GM20000 (cell line): ENCODE measurements around the gene TOMM7.

ENCODE experiments used
- DNase-seq: peaks from one replicate; pipeline ENCODE4 v3.0.0; 2012; ENCODE audit warnings: low spot score
- TF ChIP-seq, protein P1 (sequence below): IDR thresholded peaks from 2 replicates; pipeline ENCODE4 v1.5.1; 2012; ENCODE audit warnings: mild to moderate bottlenecking, control low read depth; ENCODE audit errors: extremely low read depth, missing control alignments

TOMM7 gene

DNA sequence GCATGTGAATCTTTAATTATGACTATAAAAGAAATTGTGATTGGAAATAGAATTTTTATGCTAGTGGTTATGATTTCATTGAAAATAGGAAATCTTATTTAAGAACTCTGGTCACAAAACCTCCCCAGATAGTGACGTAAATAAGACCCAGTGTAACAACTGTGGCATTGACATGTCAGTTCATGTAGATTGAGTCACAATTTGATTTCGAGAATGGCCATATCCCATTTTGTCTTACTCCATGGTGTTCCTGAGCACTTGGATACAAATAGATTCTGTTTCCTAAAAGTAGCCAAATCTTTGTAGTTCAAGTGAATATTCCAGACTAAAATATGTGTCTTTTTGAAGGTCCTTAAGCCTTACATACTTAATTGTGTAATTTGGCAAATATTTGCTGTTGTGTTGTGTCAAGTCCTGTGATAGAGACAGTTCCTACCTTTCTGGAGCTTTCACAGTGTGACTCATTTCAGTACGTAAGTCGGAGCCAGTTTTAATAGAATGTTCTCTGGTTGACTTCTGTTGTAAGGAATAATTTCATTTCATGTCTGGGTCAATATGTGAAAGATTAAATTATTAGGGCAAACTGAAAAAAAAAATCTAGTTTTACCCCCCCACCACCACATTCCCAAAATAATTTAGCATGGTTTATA lies 37.1 kb upstream of the TOMM7 start:
- TF ChIP-seq, protein P1, sequence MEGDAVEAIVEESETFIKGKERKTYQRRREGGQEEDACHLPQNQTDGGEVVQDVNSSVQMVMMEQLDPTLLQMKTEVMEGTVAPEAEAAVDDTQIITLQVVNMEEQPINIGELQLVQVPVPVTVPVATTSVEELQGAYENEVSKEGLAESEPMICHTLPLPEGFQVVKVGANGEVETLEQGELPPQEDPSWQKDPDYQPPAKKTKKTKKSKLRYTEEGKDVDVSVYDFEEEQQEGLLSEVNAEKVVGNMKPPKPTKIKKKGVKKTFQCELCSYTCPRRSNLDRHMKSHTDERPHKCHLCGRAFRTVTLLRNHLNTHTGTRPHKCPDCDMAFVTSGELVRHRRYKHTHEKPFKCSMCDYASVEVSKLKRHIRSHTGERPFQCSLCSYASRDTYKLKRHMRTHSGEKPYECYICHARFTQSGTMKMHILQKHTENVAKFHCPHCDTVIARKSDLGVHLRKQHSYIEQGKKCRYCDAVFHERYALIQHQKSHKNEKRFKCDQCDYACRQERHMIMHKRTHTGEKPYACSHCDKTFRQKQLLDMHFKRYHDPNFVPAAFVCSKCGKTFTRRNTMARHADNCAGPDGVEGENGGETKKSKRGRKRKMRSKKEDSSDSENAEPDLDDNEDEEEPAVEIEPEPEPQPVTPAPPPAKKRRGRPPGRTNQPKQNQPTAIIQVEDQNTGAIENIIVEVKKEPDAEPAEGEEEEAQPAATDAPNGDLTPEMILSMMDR, result no peak
- DNase-seq, result no peak

DNA sequence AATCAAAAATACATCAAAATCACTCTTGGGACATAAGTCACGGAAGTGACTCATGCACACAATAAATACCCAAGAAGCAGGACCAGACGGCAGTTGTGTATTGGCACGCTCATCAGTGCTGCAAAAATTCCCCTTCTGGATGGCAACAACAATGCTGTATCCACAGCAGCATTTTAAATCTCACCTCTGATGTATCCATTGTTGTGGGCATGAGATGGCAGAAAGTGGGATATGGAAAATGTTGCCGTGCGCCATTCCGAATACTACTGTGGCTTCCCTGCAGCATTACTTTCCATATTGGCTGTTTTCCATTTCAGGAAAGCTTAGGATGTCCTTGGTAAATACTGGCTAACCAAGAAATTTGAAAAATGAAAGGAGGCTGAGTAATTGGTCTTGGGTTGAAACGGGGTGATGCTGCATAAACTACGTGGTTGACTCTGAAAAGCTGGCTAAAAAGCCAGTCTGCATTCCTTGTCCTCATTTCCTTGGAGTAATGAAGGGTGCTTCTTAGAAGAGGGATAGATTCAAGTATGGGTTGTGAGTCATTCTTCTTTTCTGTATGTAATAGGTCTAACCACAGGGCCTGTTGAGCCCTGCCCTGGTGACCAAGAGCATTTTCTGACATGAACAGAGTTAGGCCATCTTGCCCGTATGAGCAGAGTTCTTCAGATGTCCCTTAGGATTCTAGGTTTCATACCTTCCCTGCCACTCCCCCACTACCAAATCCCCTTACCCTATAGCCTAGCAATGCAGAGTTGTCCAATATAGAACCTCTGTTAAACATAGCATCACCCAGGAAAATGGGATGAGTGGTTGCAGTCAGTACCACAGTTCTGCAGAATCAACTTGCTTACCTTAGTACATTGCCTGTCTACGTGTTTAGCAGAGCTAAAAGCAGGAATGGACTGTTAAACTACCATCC lies 36.3 kb upstream of the TOMM7 start:
- peak; percentile 34 for DNase-seq
- TF ChIP-seq, protein P1, result no peak

DNA sequence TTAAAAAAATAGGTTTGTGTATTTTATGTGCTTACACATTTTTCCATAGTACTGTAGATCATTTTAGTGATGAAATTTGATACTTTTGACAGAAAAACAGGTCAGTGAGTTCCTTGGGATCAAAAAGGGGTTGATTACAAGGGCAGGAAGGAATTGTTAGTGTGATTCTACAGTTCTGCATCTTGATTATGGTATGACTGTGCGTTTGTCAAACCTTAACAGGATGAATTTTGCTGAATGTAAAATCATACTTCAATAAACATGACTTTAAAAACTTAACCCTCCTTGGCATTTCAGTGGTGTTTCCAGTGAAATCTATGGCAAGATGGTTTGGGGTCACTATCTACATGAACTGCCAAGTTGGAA lies 35.6 kb upstream of the TOMM7 start:
- TF ChIP-seq, protein P1, result no peak
- no peak for DNase-seq

- DNase-seq, result no peak
- TF ChIP-seq, protein P1, result no peak
These were observed 33.8 kb upstream of the TOMM7 start for GRCh38 chr7:22856416-22856815.

GRCh38 chr7:22855049-22855392 lies 32.4 kb upstream of the TOMM7 start:
- no peak for DNase-seq
- TF ChIP-seq, protein P1, result no peak

DNA sequence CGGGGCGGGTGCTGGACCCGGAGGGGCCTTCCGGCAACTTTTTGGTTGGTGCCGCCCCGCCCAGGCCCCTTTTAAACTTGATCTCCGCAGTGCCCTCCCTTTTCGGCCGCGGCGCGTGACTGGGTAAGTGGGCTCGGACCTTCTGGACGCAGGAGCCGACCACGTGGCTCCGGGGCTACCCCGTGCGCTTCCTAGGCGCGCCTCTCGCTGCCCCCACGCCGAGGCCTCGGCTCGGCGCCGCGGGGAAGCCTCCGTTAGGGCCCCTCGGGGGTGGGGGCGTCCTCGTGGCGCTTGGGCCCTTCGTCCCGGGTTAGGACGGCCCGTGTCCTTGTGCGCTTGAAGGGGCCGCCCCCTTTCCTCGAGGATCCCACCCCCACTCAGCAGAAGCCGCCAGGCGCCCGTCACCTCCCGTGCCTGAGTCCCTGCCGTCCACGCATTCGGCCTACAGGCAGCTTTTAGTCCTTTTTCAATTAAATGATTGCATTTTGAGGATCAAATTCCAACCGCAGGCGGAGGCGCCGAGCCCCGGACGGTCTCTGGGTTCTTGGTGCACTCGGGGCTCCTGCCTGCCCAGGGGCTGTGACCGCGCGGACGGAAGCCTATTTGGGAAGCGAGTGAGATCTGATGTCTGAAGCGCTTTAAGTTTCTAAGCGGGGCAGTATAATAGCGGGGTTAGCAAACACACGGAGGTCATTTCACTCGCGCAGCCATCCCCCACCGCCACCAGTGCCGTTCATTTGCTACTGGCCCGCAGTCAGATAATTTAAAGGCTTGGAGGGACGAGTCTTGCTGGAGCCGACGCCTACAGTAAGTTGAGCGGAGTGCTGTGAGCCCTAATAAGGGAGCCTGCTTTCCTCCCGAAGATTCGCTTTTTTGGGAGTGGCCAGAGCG lies 31.8 kb upstream of the TOMM7 start:
- peak; percentile 96 for DNase-seq
- TF ChIP-seq, protein P1, result no peak
